Muscle of leg (tissue), 11 donors: ENCODE data around the gene ARHGAP42. TPM values are rescaled to one million over a fixed set of nuclear protein-coding genes. Genes with fewer than 3 reads are reported as not detected.
"Not testable (repeated sequence)": the region's sequence is repeated elsewhere in the genome, so short reads cannot be mapped to it uniquely, and the experiment has no call there.

Source experiments
- DNase-seq: peaks from one replicate; pipeline ENCODE4 v3.0.0; 2013
- H3K27ac ChIP-seq: one replicate; pipeline ENCODE4 v1.5.1; 2013; ENCODE audit warnings: mild to moderate bottlenecking, low read length, control low read depth
- H3K27me3 ChIP-seq: one replicate; pipeline ENCODE4 v1.6.1; 2013; ENCODE audit warnings: low read length; ENCODE audit not compliant: control insufficient read depth, insufficient read depth
- H3K36me3 ChIP-seq: one replicate; pipeline ENCODE4 v1.6.1; 2013; ENCODE audit warnings: low read length; ENCODE audit not compliant: control insufficient read depth, insufficient read depth
- H3K4me1 ChIP-seq: one replicate; pipeline ENCODE4 v1.6.1; 2013; ENCODE audit warnings: low read length; ENCODE audit not compliant: control insufficient read depth, insufficient read depth
- H3K4me3 ChIP-seq: one replicate; pipeline ENCODE4 v1.5.1; 2013; ENCODE audit warnings: low read length, control low read depth
- H3K9me3 ChIP-seq: replicated peaks from 2 replicates; pipeline ENCODE4 v1.6.1; 2013; ENCODE audit warnings: low read depth, low read length; ENCODE audit not compliant: control insufficient read depth
- WGBS: methylation state at CpG from one replicate; pipeline ENCODE4 v1.1.5; 2013; ENCODE audit warnings: missing lambda C conversion rate; ENCODE audit not compliant: insufficient coverage; 5-methylcytosine and 5-hydroxymethylcytosine counted together
- polyA plus RNA-seq, 8 donors: library from polyadenylated mRNA; unstranded; fragments of 120-200 nt; gene quantifications; one replicate each; pipeline versions ENCODE4 v1.2.1 to v1.2.3, GENCODE V29; 2013; ENCODE audit warnings: inconsistent platforms in 1 of 8, low replicate concordance in 1 of 8; ENCODE audit not compliant: insufficient read length in 8 of 8, insufficient read depth in 1 of 8
- total RNA-seq: library from RNA; stranded (reverse); fragments of 120-200 nt; gene quantifications from one replicate; pipeline ENCODE4 v1.2.4, GENCODE V29; 2013

ARHGAP42 gene
- total and polyA plus RNA-seq, 9 donors = 17.8 to 29.6 (median 24.4) TPM

DNA sequence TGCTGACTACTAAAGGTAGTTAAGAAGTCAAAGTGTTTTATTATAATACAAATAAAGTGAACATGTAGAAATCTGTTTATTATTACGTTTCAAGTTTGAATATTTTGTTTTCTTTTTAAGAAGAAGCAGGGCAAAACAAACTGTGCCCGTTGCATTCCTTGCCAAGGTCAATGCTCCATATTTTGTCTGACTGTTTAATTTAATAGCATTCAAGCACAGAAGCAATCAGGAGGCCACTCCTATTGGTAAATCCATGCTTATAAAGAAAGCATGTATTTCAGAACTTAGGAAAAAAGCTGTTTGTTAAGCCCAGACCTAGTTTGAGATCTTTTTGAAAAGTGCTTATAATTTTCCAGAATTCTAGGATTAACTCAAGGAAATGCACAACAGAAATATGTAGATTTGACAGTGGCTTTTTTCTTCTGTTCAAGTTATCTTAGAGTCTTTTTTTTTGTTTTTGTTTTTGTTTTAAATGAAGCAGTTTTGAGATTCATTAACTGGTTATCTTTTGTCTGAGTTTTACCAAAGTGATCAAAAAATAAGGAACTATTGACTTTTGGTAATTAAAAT, 51.7 kb downstream of the ARHGAP42 start:
- no peaks in the 10 kb centered on the region for H3K9me3 ChIP-seq
- WGBS = no CpG with 5 or more reads among the region's 2 CpGs
- no peak overlapping the region for H3K4me3 ChIP-seq
- H3K27ac ChIP-seq = no peak overlapping the region
- H3K36me3 ChIP-seq = no peaks in the 10 kb centered on the region
- peaks cover 13% of the 10 kb centered on the region for H3K4me1 ChIP-seq
- H3K27me3 ChIP-seq = no peaks in the 10 kb centered on the region
- no peak for DNase-seq

DNA sequence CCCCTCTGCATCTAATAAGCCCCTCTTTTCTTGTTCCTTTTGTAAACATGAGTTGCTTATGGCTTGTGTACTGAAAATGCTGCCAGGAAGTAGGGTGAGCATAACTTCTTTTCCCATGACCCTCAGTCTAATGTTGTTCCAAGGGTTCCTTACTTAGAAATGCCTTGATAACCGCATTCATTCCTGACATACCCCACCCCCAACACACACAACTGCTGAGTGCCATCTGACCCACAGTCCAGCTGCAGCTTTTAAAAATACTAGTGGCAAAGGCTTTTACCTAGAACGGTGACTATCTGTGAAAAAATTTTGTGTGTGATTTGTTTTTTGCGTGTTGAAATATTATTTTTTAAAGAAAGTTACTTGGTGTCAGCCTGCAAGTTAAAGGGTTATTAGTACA, 52.6 kb downstream of the ARHGAP42 start:
- Histone ChIP-seq H3K27ac (peak overlapping the region; percentile 54), H3K4me1 (peaks cover 13% of the 10 kb centered on the region), H3K9me3 (no peaks in the 10 kb centered on the region), H3K4me3 (no peak overlapping the region), H3K36me3 (no peaks in the 10 kb centered on the region), H3K27me3 (no peaks in the 10 kb centered on the region)
- no CpG with 5 or more reads among the region's 3 CpGs for WGBS
- peak; percentile 49 for DNase-seq

DNA sequence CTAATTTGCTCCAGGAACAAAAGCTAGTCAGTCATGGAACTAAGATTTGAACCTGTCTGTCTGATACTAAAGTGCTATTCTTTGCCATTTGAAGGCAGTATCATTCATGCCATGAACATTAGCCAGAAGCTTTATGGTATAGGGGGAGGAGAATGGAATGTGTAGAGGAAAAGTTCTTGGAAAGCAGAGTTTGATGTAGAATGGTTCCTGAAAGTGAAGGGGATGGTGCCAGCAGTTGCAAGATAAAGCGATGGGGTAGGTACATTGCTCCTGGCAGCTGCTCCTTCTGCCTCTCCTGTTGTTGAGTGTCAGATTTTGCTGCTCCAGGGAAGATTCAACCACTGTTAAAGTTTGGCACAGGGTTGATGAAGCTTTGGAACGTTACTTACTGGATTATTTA, 53.4 kb downstream of the ARHGAP42 start:
- peak overlapping the region; percentile 54 for H3K27ac ChIP-seq
- H3K4me1 ChIP-seq = peaks cover 13% of the 10 kb centered on the region
- WGBS = 50% methylated on average over 1 of the region's 2 CpGs
- no peaks in the 10 kb centered on the region for H3K27me3 ChIP-seq
- no peaks in the 10 kb centered on the region for H3K36me3 ChIP-seq
- H3K9me3 ChIP-seq = no peaks in the 10 kb centered on the region
- no peak overlapping the region for H3K4me3 ChIP-seq
- DNase-seq = peak; percentile 29

DNA sequence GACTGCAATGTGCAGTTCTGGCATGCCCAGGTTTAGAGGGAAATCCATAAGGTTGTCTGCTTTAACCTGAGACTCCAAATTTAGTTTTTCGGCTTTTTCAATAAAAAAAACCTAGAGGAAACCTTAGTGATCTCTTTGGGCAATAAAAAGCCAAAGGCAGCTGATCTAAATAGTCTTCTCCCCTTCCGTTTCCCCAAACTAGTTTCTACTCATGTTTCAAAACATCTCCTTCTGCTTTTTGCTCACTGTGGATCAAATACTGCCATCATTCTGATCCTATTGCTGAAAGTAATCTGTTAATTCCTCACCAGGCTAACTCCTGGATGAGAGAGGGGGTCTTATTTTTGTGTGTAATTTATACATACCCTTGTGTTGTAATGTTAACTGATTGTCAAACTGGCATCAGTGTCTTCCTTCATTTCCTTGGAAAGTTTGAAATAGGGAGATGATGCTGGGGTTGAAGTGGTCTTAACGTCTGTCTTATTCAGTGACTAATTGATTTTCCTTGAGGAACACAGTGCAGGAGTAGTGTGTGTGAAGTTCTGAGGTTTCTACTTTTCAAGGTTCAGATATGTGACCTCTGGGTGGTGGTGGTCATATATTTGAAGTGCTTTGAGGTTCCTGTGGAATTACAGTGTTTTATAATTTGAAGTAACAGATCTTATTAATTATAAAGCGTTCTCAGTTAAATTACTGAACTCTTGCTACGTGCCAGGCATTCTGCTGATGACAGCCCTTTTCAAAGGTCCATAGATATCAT, 55.0 kb downstream of the ARHGAP42 start:
- Histone ChIP-seq H3K4me3 (no peak overlapping the region), H3K27ac (no peak overlapping the region), H3K36me3 (no peaks in the 10 kb centered on the region), H3K27me3 (no peaks in the 10 kb centered on the region), H3K4me1 (peaks cover 13% of the 10 kb centered on the region), H3K9me3 (no peaks in the 10 kb centered on the region)
- WGBS = 60% methylated on average over 2 of the region's 5 CpGs
- DNase-seq = no peak

DNA sequence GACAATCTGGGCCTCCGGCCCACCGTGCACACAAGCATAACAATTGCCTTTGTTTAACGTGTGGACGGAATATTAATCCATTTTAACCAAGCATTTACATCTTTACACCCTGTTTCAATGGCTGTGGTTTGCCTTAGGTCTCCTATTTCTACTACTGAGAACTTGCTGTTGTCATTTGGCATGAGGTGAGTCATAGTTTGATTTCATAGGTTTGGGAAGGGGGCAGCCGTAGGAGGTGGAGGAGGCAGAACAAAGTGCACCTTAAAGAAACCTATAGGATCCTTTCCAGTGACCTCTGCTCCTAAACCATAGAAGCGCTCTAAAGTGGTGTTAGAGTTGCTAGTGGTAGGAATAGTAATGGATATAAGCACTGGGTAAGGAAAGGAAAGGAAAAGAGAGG, 59.4 kb downstream of the ARHGAP42 start:
- 100% methylated on average over 1 of the region's 6 CpGs for WGBS
- H3K36me3 ChIP-seq = peaks cover 6% of the 10 kb centered on the region
- peaks cover 20% of the 10 kb centered on the region for H3K9me3 ChIP-seq
- DNase-seq = no peak
- H3K27me3 ChIP-seq = no peaks in the 10 kb centered on the region
- H3K4me3 ChIP-seq = no peak overlapping the region
- H3K4me1 ChIP-seq = peaks cover 2% of the 10 kb centered on the region
- no peak overlapping the region for H3K27ac ChIP-seq

DNA sequence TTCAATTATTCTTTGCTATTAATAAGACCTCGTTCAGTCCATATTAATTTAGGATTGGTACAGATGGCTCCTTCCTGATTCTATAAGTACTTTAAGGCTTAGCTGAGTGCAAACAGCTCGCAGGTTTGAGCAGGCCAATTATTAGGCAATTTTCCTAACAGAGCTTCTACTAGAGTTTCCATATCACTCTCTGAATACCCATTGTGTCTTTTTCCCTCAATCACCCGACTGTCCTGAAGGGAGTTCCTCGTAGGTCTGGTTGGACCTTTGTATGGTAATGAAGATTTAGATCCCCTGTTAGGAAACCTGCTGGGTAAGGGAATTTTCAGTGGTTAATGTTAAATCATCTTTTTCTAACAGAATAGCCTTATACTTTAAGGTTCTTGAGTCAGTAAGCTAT, 61.1 kb downstream of the ARHGAP42 start:
- Histone ChIP-seq H3K4me3 (no peak overlapping the region), H3K9me3 (peaks cover 20% of the 10 kb centered on the region), H3K4me1 (peaks cover 5% of the 10 kb centered on the region), H3K27me3 (no peaks in the 10 kb centered on the region), H3K36me3 (peaks cover 6% of the 10 kb centered on the region), H3K27ac (no peak overlapping the region)
- WGBS = no CpG with 5 or more reads among the region's 4 CpGs
- no peak for DNase-seq

DNA sequence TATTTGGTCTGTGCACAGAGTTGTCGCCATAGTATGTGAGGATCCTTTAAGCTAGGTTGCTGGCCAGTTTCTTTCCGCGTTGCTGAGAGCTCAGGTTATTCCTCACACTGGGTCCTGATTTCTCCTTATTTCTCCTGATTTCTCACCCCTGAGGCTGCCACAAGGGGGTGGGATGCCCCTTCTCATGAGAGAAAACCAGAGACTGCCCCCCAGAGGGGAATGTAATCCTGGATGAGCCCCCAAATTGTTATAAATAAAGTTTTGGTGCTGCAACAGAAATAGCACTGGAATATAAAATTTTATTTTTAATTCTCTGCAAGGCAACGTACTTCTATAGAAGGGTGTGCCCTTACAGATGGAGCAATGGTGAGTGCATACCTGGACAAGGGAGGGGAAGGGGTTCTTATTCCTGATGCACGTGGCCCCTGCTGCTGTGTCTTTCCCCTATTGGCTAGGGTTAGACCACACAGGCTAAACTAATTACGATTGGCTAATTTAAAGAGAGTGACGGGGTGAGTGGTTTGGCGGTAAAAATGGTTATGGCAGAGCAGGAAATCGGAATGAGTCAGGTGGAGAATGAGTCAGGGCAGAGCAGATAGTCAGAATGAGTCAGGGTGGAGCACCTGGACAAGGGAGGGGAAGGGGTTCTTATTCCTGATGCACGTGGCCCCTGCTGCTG, 62.9 kb downstream of the ARHGAP42 start:
- H3K9me3 ChIP-seq = peaks cover 20% of the 10 kb centered on the region
- 90% methylated on average over 6 of the region's 10 CpGs for WGBS
- DNase-seq, H3K4me3 ChIP-seq, H3K36me3 ChIP-seq, H3K27ac ChIP-seq, H3K27me3 ChIP-seq: not testable (repeated sequence)
- peaks cover 12% of the 10 kb centered on the region for H3K4me1 ChIP-seq

DNA sequence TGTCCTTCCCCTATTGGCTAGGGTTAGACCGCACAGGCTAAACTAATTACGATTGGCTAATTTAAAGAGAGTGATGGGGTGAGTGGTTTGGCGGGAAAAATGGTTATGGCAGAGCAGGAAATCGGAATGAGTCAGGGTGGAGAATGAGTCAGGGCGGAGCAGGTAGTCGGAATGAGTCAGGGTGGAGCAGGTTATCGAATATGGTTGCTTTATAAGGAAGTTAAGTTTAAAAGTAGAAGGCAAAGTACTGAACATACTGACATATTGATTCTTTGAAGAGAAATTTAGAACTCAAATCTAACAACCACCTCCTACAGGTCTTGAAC, 63.4 kb downstream of the ARHGAP42 start:
- not testable (repeated sequence) for H3K27ac ChIP-seq, DNase-seq, H3K27me3 ChIP-seq, H3K4me3 ChIP-seq, H3K36me3 ChIP-seq
- H3K4me1 ChIP-seq = peaks cover 12% of the 10 kb centered on the region
- 96% methylated on average over 4 of the region's 7 CpGs for WGBS
- peaks cover 20% of the 10 kb centered on the region for H3K9me3 ChIP-seq

DNA sequence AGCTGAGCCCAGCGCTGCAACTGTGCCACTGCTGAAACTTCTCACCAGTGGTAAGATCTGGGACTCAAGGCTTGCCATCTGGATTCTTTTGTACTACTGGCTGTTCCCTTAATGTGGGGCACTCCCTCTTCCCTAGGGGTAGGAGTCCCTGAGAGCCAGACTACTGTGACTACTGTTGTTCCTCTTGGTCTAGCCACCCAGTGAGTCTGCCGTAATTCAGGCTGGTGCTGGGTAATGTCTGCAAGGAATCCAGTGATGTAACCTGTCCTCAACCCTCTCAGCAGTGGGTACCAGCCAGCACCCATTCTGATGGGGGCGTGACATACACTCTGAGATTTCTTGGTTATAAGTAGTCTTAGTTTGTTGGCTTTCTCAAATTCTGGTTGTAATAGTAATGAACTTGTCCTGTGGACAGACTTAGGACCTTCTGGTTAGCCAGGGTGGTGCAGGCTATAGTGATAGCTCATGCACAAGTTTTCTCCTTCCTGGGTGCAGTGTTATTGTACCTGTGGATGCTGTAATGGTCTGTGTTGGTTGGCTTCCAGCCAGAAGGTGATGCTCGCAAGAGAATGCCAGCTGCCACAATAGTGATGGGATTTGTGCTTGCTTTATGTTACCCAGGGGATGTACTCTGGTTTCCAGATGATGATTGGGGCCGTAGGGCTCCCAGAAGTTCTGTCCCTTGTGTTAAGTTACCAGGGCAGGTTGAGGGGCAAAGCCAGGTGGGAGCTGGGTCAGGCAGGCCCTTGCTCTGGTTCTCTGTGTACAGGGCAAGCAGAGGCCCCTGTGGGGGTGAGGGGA, 65.5 kb downstream of the ARHGAP42 start:
- no peak for DNase-seq
- peaks cover 20% of the 10 kb centered on the region for H3K9me3 ChIP-seq
- 83% methylated on average over 5 of the region's 5 CpGs for WGBS
- no peak overlapping the region for H3K27ac ChIP-seq
- peaks cover 12% of the 10 kb centered on the region for H3K4me1 ChIP-seq
- no peaks in the 10 kb centered on the region for H3K27me3 ChIP-seq
- H3K4me3 ChIP-seq = no peak overlapping the region
- H3K36me3 ChIP-seq = peaks cover 6% of the 10 kb centered on the region

DNA sequence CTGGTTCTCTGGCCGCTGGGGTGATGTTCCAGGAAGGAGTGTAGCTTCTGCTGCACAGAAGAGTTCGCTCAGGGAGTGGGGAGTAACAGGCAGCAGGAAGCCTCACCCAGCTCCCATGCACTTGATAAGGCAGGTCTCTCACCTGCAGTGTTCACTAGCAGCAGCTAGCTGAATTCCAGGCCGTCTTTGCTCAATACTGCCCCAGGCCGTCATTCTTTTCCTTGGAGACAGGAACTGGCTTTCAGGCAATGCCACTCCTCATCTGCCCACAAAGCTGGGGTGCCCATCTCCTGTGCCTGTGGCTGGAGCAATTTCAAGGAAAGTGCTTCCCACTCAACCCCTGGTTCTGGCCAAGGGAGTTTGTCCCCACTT, 66.1 kb downstream of the ARHGAP42 start:
- no peak for DNase-seq
- Histone ChIP-seq H3K36me3 (peaks cover 6% of the 10 kb centered on the region), H3K4me1 (peaks cover 12% of the 10 kb centered on the region), H3K27ac (no peak overlapping the region), H3K27me3 (no peaks in the 10 kb centered on the region), H3K9me3 (peaks cover 20% of the 10 kb centered on the region), H3K4me3 (no peak overlapping the region)
- WGBS = 52% methylated on average over 3 of the region's 4 CpGs
